GM12874 (cell line): ENCODE measurements around the gene NPTN.

ENCODE experiments used
- TF ChIP-seq, protein P1 (sequence below): IDR thresholded peaks from 2 replicates; pipeline ENCODE4 v1.5.1; 2011; ENCODE audit warnings: low read depth, mild to moderate bottlenecking, control low read depth, low read length, moderate library complexity; ENCODE audit not compliant: insufficient read depth

The NPTN gene

DNA sequence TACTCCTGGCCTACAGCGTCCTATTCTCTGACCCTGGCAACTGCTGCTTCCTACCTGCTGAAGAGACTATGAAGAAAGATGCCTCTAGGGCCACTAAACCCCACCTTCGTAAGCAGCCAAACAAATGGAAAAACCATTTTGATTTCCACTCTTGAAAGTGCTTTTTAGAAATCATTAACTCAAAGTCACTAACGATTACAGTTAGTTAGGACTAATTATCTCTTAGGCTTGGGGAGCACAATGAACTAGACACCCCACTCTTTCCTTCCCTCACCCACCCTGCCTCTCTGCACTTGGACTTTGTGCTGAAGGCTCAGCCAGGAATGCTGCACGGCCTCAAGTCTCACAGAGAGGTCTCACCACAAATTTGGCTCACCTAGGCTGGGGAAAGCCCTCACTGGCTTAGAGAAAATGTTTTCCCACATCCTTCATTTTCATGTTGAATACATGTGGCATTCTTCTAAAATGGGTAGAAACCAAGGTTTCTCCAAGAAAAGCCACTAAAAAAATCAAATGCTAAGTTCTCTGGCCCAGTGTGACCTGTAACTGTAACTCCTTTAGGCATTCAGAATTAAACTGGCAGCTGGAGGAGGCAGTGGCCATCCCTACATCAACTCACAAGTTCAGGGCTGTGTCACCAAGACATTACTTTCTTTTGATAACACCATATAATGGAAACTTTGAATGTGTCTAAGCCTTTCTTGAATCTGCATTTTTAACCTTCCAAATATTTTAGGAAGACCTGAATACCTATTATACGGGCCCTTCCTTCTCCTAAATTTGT is 47.1 kb downstream of the NPTN start:
- TF ChIP-seq, protein P1, sequence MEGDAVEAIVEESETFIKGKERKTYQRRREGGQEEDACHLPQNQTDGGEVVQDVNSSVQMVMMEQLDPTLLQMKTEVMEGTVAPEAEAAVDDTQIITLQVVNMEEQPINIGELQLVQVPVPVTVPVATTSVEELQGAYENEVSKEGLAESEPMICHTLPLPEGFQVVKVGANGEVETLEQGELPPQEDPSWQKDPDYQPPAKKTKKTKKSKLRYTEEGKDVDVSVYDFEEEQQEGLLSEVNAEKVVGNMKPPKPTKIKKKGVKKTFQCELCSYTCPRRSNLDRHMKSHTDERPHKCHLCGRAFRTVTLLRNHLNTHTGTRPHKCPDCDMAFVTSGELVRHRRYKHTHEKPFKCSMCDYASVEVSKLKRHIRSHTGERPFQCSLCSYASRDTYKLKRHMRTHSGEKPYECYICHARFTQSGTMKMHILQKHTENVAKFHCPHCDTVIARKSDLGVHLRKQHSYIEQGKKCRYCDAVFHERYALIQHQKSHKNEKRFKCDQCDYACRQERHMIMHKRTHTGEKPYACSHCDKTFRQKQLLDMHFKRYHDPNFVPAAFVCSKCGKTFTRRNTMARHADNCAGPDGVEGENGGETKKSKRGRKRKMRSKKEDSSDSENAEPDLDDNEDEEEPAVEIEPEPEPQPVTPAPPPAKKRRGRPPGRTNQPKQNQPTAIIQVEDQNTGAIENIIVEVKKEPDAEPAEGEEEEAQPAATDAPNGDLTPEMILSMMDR = no peak

DNA sequence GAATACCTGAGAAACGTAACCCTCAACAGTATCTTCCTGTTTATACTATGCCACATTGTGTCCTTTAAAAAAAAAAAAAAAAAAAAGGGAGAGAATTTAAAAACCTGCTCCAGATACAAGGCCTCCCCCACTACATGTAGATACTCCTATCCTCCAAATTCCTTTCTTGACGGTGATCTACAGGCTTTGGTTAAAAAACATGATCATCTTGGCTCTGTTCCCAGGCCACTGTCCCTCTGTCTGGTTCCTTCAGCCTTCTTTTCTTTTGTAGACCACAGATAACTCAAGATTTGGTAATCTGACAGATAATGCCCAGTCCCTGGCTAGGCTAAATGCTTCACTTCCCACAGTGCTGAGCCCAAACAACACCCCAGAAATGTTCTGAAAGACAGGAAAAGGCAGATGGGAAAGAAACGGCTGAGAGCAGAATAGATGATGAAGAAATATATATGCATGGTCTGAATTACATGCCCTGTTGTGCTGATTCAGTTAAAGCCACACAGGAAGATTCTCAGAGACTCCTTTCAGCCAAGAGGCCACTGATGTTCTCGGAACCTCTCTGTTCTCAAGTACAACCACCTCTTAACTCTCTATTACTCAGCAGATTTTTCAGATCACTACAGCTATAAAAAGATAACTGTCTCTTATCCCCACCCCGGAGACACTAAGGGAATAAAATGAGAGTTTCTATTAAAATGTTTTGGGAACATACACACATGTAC is 48.3 kb downstream of the NPTN start:
- TF ChIP-seq, protein P1 = no peak

DNA sequence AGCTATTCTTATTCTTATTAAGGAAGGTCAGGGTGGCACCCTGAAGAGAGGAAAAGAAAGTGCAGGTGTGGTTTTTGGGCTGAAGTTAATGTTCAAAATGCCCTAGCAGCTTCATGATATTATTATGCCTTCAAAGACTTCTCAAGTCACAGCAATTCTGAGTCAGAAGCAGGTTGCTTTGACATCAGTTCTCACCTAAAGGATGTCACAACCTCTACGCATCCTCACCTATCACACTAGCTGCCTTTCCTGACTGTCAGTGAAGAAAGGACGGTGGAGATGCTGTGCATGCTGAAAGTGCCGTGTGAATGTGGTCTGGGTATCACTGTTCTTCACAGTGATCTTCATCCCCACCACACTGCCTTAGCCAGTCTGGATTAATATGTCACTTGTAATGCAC is 49.6 kb downstream of the NPTN start:
- TF ChIP-seq, protein P1 = no peak

DNA sequence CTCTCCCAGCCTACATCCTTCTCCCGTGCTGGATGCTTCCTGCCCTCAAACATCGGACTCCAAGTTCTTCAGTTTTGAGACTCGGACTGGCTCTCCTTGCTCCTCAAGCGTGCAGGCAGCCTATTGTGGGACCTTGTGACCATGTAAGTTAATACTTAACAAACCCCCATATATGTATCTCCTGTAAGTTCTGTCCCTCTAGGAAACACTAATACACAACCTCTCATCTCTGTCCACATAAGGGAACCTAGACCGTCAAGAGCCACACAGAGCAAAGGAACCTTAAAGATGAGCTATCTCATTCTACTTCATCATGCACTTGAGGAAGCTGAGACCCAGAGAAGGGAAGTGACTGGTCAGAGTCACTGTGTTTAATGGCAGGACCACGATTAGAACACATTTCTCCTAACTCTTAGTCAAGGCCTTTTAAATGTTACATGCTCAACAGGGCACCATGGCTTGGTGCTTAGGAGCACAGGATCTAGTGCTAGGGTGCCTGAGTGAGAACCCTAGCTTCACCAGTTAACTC is 50.3 kb downstream of the NPTN start:
- TF ChIP-seq, protein P1 = no peak

DNA sequence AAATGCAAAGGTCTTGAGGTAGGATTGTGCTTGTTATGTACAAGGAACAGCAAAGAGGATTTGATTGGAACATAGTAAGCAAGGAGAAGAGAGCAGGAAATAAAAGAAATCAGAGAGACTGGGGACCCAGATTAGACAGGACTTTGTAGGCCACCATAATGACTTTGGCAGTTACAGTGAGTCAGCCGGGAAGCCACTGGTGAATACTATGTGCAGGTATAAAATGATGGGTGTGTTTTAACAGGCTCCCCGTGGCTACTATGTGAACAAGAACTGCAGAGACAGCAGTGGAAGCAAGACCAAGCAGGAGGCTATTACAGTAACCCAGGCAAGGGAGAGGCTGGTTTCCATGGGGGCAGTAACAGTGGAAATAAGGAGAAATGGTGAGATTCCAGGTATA is 55.2 kb downstream of the NPTN start:
- TF ChIP-seq, protein P1 = no peak

DNA sequence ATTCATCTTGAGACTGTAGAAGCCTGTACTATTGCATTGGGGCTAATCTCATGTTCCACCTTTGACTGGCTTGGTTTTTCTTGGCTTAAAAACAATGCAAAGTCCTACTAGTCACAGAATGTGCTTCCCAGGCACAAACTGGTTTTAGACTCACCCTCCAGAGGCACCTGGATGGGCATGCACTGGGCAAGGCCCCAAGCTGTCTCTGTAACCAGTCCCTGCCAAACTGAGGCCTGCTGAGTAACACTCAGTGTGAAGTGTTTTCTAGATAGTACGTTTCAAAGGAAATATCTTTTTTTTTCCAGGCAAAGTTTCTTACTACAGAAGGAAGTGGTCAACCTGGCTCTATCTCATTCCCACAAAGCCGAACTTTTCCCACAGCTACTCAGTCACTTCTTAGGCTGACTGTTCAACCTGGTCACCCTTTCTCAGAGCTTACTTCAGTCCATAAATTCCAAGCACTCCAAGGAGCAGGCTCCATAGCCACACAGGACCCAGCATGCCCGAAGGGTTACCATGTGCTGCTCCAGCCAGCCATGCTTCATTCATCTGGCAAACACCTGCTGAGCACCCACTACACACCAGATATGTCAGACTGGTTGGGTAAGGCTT is 57.4 kb downstream of the NPTN start:
- TF ChIP-seq, protein P1 = no peak

DNA sequence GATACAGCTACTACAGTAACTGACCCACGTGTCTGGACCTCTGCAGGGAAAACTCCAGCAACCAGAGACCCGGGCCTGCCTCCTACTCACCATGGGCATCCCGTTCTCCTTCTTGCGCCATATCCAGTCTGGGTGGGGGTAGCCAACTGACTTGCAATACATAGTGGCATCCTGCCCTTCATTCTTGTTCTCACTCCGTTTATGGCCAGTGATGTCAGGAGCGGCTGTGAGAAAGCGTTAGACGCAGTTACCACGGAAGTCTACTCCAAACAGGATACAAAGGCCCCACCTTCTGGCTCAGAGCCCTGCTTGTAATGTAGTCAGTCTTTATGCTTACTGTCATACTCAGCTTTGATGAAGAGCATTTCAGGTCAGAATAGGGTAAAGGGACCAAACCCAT is 59.6 kb downstream of the NPTN start:
- TF ChIP-seq, protein P1 = no peak
